HEK293T (cell line): ENCODE results near the gene CELSR1.

ENCODE experiments used
- ARNT ChIP-seq: fragments of 450-650 bp; IDR thresholded peaks from 2 replicates; pipeline ENCODE4 v1.6.1; 2017; ENCODE audit warnings: mild to moderate bottlenecking
- CTBP1 ChIP-seq: fragments of 450-650 bp; IDR thresholded peaks from 2 replicates; pipeline ENCODE4 v1.6.1; 2016; ENCODE audit warnings: borderline replicate concordance
- ELF4 ChIP-seq: fragments of 450-650 bp; IDR thresholded peaks from 2 replicates; pipeline ENCODE4 v1.6.1; 2017; ENCODE audit warnings: antibody characterized with exemption
- FOXA1 ChIP-seq: fragments of 450-650 bp; IDR thresholded peaks from 2 replicates; pipeline ENCODE4 v1.6.1; 2016; ENCODE audit warnings: mild to moderate bottlenecking
- FOXK2 ChIP-seq: fragments of 450-650 bp; IDR thresholded peaks from 2 replicates; pipeline ENCODE4 v1.6.1; 2016; ENCODE audit warnings: mild to moderate bottlenecking
- FOXM1 ChIP-seq: fragments of 450-650 bp; IDR thresholded peaks from 2 replicates; pipeline ENCODE4 v1.6.1; 2017; ENCODE audit warnings: mild to moderate bottlenecking, borderline replicate concordance
- HDGF ChIP-seq: fragments of 450-650 bp; IDR thresholded peaks from 2 replicates; pipeline ENCODE4 v1.6.1; 2017; ENCODE audit warnings: antibody characterized with exemption, borderline replicate concordance
- L3MBTL2 ChIP-seq: fragments of 450-650 bp; conservative IDR thresholded peaks from 2 replicates; pipeline ENCODE4 v1.6.1; 2016; ENCODE audit warnings: mild to moderate bottlenecking
- SP1 ChIP-seq: fragments of 450-650 bp; IDR thresholded peaks from 2 replicates; pipeline ENCODE4 v1.6.1; 2017
- SUZ12 ChIP-seq: fragments of 450-650 bp; IDR thresholded peaks from 2 replicates; pipeline ENCODE4 v1.6.1; 2016; ENCODE audit warnings: mild to moderate bottlenecking
- TARDBP ChIP-seq: fragments of 450-650 bp; IDR thresholded peaks from 2 replicates; pipeline ENCODE4 v1.6.1; 2016
- TF ChIP-seq, protein P1 (sequence below): fragments of 450-650 bp; IDR thresholded peaks from 2 replicates; pipeline ENCODE4 v1.6.1; 2016

DNA sequence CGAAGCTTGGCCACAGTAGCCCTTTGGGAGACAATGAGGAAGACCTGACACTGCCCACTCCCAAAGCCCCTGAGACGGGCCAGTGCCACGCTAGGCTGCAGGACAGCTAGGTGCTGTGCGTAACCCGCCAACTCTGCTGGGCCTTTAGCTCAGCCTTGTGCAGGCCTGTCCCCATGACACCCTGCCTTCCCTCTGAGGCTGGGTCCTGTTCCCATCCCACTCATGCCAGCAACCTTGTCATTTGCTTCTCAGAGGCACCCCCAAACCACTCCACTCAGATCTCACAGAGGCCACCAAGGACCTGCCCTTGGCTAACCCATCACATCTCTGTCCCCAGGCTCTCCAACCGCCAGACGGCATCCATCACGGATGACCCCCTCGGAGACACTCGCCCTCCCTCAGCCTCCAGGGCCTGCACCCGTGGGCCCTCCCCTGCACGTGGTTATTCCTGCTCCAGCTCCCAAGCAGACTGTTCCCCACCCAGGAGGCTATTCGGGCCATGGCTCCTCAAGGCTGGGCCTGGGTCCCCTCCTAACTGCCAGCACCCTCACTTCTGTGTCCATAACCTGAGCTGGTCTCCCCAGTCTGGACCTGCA lies 11.1 kb downstream of the CELSR1 start:
- no peak for TF ChIP-seq FOXA1
- no peak for TF ChIP-seq CTBP1
- TF ChIP-seq FOXM1: no peak
- TF ChIP-seq ARNT: no peak
- TF ChIP-seq SP1: no peak
- no peak for TF ChIP-seq SUZ12
- TF ChIP-seq, protein P1, sequence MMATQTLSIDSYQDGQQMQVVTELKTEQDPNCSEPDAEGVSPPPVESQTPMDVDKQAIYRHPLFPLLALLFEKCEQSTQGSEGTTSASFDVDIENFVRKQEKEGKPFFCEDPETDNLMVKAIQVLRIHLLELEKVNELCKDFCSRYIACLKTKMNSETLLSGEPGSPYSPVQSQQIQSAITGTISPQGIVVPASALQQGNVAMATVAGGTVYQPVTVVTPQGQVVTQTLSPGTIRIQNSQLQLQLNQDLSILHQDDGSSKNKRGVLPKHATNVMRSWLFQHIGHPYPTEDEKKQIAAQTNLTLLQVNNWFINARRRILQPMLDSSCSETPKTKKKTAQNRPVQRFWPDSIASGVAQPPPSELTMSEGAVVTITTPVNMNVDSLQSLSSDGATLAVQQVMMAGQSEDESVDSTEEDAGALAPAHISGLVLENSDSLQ: no peak
- TF ChIP-seq L3MBTL2: no peak
- no peak for TF ChIP-seq ELF4
- TF ChIP-seq FOXK2: no peak
- TF ChIP-seq TARDBP: no peak
- no peak for TF ChIP-seq HDGF
